Lower leg skin (tissue), 4 donors: ENCODE measurements around the gene TICRR. TPM values are rescaled to one million over a fixed set of nuclear protein-coding genes. Genes with fewer than 3 reads are reported as not detected.

Experiments used
- DNase-seq, 2 donors: peaks; one replicate each; pipeline ENCODE4 v3.0.0-alpha.2; 2019; ENCODE audit warnings: low spot score in 2 of 2
- H3K4me3 ChIP-seq: fragments of 200-600 bp; sonication (generic); 2 replicates; pipeline ENCODE4 v1.5.1; 2017; ENCODE audit warnings: mild to moderate bottlenecking, low read depth; ENCODE audit not compliant: poor library complexity, severe bottlenecking
- CTCF ChIP-seq, 3 donors: fragments of 450-650 bp; IDR thresholded peaks; one replicate each; pipeline ENCODE4 v1.5.1; 2016; ENCODE audit warnings: antibody characterized with exemption in 3 of 3, mild to moderate bottlenecking in 3 of 3, moderate library complexity in 2 of 3
- POLR2A ChIP-seq, 2 donors: fragments of 450-650 bp; IDR thresholded peaks; one replicate each; pipeline ENCODE4 v1.6.1; 2016 to 2017; ENCODE audit warnings: antibody characterized with exemption in 2 of 2, mild to moderate bottlenecking in 1 of 2, moderate library complexity in 1 of 2
- WGBS, 2 donors: methylation state at CpG; one replicate each; pipeline ENCODE4 v1.1.5; 2018; 5-methylcytosine and 5-hydroxymethylcytosine counted together
- intact Hi-C: fragments of 100-400 bp; cut with DNase I; formaldehyde crosslinking; loops from one replicate; pipeline ENCODE4 v1.15.0; 2023; ENCODE audit warnings: low total_unique reads
- total RNA-seq, 4 donors: library from RNA; depleted of rRNA; stranded (reverse); fragments of >200 nt; gene quantifications; one replicate each; pipeline ENCODE4 v1.1.0, GENCODE V29; 2016

The TICRR gene
- total RNA-seq, 4 donors from 2014 or later = 0.21 to 1.2 (median 0.55) TPM

- intact Hi-C loops = no loop called here
- no peak overlapping the region for H3K4me3 ChIP-seq
- WGBS, 2 donors = 82 to 90% methylated on average over 7 of the region's 8 CpGs
Measured at GRCh38 chr15:89666184-89666857, 91.1 kb downstream of the TICRR start.

GRCh38 chr15:89666858-89667705, 91.8 kb downstream of the TICRR start:
- peak in 1 of 2 donors; percentile 84 for DNase-seq
- 75 to 80% methylated on average over 11 to 12 of the region's 13 CpGs for WGBS, 2 donors
- H3K4me3 ChIP-seq = no peak overlapping the region
- TF ChIP-seq CTCF (IDR thresholded peaks at IDR 0.05) (no peak), POLR2A (IDR thresholded peaks at IDR 0.05) (no peak)
- intact Hi-C loops = no loop called here

More at GRCh38 chr15:89666184-89666857, 91.1 kb downstream of the TICRR start:
- DNase-seq = peak in 1 of 2 donors; percentile 83
- TF ChIP-seq POLR2A (IDR thresholded peaks at IDR 0.05) (no peak), CTCF (IDR thresholded peaks at IDR 0.05) (no peak)

- no peak for TF ChIP-seq POLR2A (IDR thresholded peaks at IDR 0.05)
- no peak for TF ChIP-seq CTCF (IDR thresholded peaks at IDR 0.05)
- intact Hi-C loops = no loop called here
- DNase-seq = peak in 1 of 2 donors; percentile 82
- 97 to 98% methylated on average over 7 of the region's 7 CpGs for WGBS, 2 donors
- H3K4me3 ChIP-seq = no peak overlapping the region
Measured at GRCh38 chr15:89667706-89667960, 92.4 kb downstream of the TICRR start.

- 94 to 96% methylated on average over 3 of the region's 3 CpGs for WGBS, 2 donors
- TF ChIP-seq CTCF (IDR thresholded peaks at IDR 0.05) (no peak), POLR2A (IDR thresholded peaks at IDR 0.05) (no peak)
- no peak for DNase-seq
- intact Hi-C loops = no loop called here
- no peak overlapping the region for H3K4me3 ChIP-seq
Measured at GRCh38 chr15:89668171-89668570, 92.9 kb downstream of the TICRR start.

GRCh38 chr15:89669309-89669865, 94.1 kb downstream of the TICRR start:
- intact Hi-C loops = no loop called here
- TF ChIP-seq POLR2A (IDR thresholded peaks at IDR 0.05) = no peak
- no peak for TF ChIP-seq CTCF (IDR thresholded peaks at IDR 0.05)
- 80 to 86% methylated on average over 8 to 9 of the region's 9 CpGs for WGBS, 2 donors
- H3K4me3 ChIP-seq = no peak overlapping the region
- peak in 1 of 2 donors; percentile 80 for DNase-seq
